ENCODE results near the gene HSPA6. TPM values are rescaled to one million over a fixed set of nuclear protein-coding genes. Genes with fewer than 3 reads are reported as not detected.
"Not testable (repeated sequence)": the region's sequence is repeated elsewhere in the genome, so short reads cannot be mapped to it uniquely, and the experiment has no call there.

HSPA6 gene
- total and polyA plus RNA-seq, 4 donors: 0.44 to 3.1 (median 1.5) TPM

DNA sequence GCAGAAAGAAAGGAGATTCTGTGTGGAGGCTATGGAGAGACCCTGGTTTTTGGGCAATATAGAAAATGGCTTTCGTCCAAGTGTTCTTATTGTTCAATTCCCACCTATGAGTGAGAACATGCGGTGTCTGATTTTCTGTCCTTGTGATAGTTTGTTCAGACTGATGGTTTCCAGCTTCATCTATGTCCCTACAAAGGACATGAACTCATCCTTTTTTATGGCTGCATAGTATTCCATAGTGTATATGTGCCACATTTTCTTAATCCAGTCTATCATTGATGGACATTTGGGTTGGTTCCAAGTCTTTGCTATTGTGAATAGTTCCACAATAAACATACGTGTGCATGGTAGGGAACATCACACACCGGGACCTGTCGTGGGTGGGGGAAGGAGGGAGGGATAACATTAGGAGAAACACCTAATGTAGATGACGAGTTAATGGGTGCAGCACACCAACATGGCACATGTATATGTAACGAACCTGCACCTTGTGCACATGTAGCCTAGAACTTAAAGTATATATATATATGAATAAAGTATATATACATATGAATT lies 14.7 kb downstream of the HSPA6 start:
- not testable (repeated sequence) for DNase-seq (ENCODE audit: low spot score); H3K4me3 ChIP-seq (ENCODE audit: low read depth in 1 of 3, low read length in 3 of 3); H3K27ac ChIP-seq (ENCODE audit: low read depth in 1 of 2, low read length in 2 of 2); H3K27me3 ChIP-seq (ENCODE audit: control insufficient read depth in 4 of 4, insufficient read depth in 4 of 4, low read length in 3 of 4); H3K4me1 ChIP-seq (ENCODE audit: control insufficient read depth in 4 of 4, insufficient read depth in 4 of 4, low read length in 3 of 4); H3K9me3 ChIP-seq (ENCODE audit: control insufficient read depth in 4 of 4, low read length in 3 of 4); H3K9ac ChIP-seq (ENCODE audit: low read depth in 1 of 2, low read length in 2 of 2); H3K36me3 ChIP-seq (ENCODE audit: control insufficient read depth in 4 of 4, insufficient read depth in 3 of 4, low read depth in 1 of 4, low read length in 3 of 4)
- 91% methylated on average over 7 of the region's 7 CpGs for WGBS

DNA sequence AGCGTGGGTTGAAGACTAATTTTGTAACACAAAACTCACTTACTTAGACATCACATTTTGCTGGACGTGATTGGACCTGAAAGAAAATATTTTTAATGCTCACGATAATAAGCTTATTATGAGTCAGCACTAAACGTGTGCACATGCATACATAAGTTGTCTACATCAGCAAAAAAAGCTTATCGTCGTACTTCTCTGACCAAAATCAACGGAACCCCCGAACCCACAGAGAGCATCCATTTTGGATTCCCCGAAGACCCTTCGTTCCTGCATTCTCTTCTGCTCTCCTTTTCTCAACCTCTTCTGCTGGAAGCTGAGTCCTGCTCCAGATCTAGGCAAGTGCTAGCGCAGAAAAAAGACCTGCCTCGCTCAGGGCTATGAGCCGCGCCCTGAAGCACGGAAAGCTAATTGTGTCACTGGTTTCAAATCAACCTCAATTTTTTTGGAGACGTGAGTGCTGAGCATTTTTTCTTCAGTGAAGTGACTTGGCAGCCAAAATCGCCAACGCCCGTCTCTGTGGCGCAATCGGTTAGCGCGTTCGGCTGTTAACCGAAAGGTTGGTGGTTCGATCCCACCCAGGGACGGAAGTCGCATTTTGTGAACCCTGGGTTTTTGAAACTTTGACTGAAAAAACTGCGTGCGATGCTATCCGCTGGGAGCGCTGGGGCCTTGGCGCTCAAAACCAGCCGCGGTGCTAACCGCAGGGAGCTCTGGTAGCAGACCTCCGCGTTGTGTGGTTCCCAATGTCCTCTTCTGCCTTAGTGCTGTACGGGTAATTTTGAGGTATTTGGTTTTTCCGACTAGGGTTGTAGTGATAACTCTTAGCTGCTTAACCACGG lies 15.6 kb downstream of the HSPA6 start:
- H3K27ac ChIP-seq (ENCODE audit: low read depth in 1 of 2, low read length in 2 of 2): peak overlapping the region; percentile 37 to 46
- not testable (repeated sequence) for H3K4me1 ChIP-seq (ENCODE audit: control insufficient read depth in 4 of 4, insufficient read depth in 4 of 4, low read length in 3 of 4); H3K27me3 ChIP-seq (ENCODE audit: control insufficient read depth in 4 of 4, insufficient read depth in 4 of 4, low read length in 3 of 4); H3K9me3 ChIP-seq (ENCODE audit: control insufficient read depth in 4 of 4, low read length in 3 of 4); H3K36me3 ChIP-seq (ENCODE audit: control insufficient read depth in 4 of 4, insufficient read depth in 3 of 4, low read depth in 1 of 4, low read length in 3 of 4)
- 7% methylated on average over 41 of the region's 41 CpGs for WGBS
- H3K9ac ChIP-seq (ENCODE audit: low read depth in 1 of 2, low read length in 2 of 2): peak overlapping the region in 1 of 2 donors; percentile 53
- peak; percentile 93 for DNase-seq (ENCODE audit: low spot score)
- peak overlapping the region in 2 of 3 donors; percentile 29 to 37 for H3K4me3 ChIP-seq (ENCODE audit: low read depth in 1 of 3, low read length in 3 of 3)
- TF ChIP-seq RXRA (IDR thresholded peaks at IDR 0.05) (peak in 1 of 2 donors; percentile 48), YY1 (IDR thresholded peaks at IDR 0.05) (peak; percentile 46), GABPA (IDR thresholded peaks at IDR 0.05 in 1 of 2, conservative IDR thresholded peaks at IDR 0.05 in 1 of 2) (peak in 1 of 2 donors; percentile 72), HNF4A (conservative IDR thresholded peaks at IDR 0.05) (peak; percentile 20 to 25), SP1 (IDR thresholded peaks at IDR 0.05) (peak; percentile 20), RAD21 (IDR thresholded peaks at IDR 0.05) (peak; percentile 6 to 30)
- TF ChIP-seq, protein P1, sequence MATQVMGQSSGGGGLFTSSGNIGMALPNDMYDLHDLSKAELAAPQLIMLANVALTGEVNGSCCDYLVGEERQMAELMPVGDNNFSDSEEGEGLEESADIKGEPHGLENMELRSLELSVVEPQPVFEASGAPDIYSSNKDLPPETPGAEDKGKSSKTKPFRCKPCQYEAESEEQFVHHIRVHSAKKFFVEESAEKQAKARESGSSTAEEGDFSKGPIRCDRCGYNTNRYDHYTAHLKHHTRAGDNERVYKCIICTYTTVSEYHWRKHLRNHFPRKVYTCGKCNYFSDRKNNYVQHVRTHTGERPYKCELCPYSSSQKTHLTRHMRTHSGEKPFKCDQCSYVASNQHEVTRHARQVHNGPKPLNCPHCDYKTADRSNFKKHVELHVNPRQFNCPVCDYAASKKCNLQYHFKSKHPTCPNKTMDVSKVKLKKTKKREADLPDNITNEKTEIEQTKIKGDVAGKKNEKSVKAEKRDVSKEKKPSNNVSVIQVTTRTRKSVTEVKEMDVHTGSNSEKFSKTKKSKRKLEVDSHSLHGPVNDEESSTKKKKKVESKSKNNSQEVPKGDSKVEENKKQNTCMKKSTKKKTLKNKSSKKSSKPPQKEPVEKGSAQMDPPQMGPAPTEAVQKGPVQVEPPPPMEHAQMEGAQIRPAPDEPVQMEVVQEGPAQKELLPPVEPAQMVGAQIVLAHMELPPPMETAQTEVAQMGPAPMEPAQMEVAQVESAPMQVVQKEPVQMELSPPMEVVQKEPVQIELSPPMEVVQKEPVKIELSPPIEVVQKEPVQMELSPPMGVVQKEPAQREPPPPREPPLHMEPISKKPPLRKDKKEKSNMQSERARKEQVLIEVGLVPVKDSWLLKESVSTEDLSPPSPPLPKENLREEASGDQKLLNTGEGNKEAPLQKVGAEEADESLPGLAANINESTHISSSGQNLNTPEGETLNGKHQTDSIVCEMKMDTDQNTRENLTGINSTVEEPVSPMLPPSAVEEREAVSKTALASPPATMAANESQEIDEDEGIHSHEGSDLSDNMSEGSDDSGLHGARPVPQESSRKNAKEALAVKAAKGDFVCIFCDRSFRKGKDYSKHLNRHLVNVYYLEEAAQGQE (IDR thresholded peaks at IDR 0.05): peak; percentile 36
- TF ChIP-seq, protein P2, sequence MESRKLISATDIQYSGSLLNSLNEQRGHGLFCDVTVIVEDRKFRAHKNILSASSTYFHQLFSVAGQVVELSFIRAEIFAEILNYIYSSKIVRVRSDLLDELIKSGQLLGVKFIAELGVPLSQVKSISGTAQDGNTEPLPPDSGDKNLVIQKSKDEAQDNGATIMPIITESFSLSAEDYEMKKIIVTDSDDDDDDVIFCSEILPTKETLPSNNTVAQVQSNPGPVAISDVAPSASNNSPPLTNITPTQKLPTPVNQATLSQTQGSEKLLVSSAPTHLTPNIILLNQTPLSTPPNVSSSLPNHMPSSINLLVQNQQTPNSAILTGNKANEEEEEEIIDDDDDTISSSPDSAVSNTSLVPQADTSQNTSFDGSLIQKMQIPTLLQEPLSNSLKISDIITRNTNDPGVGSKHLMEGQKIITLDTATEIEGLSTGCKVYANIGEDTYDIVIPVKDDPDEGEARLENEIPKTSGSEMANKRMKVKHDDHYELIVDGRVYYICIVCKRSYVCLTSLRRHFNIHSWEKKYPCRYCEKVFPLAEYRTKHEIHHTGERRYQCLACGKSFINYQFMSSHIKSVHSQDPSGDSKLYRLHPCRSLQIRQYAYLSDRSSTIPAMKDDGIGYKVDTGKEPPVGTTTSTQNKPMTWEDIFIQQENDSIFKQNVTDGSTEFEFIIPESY (IDR thresholded peaks at IDR 0.05): peak; percentile 46
- TF ChIP-seq, protein P3, sequence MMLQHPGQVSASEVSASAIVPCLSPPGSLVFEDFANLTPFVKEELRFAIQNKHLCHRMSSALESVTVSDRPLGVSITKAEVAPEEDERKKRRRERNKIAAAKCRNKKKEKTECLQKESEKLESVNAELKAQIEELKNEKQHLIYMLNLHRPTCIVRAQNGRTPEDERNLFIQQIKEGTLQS (IDR thresholded peaks at IDR 0.05): peak; percentile 96
- TF ChIP-seq, protein P4, sequence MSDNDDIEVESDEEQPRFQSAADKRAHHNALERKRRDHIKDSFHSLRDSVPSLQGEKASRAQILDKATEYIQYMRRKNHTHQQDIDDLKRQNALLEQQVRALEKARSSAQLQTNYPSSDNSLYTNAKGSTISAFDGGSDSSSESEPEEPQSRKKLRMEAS (IDR thresholded peaks at IDR 0.05): peak; percentile 81

DNA sequence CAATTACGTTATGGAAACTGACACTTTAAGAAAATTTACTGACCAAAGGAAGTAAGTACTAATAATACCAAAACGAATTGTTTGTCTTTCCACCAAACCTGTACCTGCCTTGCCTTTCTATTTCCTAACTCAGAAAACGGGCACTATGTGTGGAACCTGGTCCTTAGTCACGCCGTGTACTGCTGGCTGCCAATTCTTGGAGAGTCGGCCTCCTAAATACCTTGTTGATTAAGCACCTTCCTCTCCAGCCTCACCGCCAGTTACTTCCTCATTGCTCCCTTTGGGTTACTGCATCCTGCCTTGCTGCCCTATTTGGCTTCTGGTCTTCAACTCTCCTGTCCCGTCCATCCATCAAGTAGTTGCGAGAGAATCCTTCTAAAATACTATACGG lies 16.2 kb downstream of the HSPA6 start:
- H3K27me3 ChIP-seq (ENCODE audit: control insufficient read depth in 4 of 4, insufficient read depth in 4 of 4, low read length in 3 of 4); H3K4me3 ChIP-seq (ENCODE audit: low read depth in 1 of 3, low read length in 3 of 3); H3K4me1 ChIP-seq (ENCODE audit: control insufficient read depth in 4 of 4, insufficient read depth in 4 of 4, low read length in 3 of 4); H3K9me3 ChIP-seq (ENCODE audit: control insufficient read depth in 4 of 4, low read length in 3 of 4); H3K9ac ChIP-seq (ENCODE audit: low read depth in 1 of 2, low read length in 2 of 2); H3K36me3 ChIP-seq (ENCODE audit: control insufficient read depth in 4 of 4, insufficient read depth in 3 of 4, low read depth in 1 of 4, low read length in 3 of 4); DNase-seq (ENCODE audit: low spot score): not testable (repeated sequence)
- H3K27ac ChIP-seq (ENCODE audit: low read depth in 1 of 2, low read length in 2 of 2): peak overlapping the region in 1 of 2 donors; percentile 46
- 67% methylated on average over 10 of the region's 10 CpGs for WGBS

DNA sequence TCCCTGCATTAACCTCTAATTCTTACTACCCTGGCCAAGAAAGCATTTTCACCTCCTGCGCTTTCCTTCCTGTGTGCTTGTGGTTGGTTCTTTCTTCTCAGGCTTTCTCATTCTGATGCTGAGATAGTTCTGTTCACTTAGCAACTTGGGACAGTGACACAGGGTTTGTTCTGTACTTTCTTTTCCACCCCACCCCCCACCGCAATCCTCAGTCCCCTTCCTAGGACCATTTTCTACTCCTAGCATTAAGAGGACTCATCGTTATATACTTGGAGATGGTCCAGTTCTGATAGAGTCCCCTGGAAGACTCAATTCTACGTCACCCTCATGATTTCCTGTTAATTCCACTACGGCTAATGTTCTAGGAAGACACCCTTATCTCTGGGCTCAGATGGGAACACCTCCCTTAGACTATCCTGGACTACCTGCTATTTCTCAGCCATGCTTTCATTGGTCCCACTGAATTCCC lies 17.8 kb downstream of the HSPA6 start:
- H3K4me1 ChIP-seq (ENCODE audit: control insufficient read depth in 4 of 4, insufficient read depth in 4 of 4, low read length in 3 of 4); DNase-seq (ENCODE audit: low spot score); H3K27me3 ChIP-seq (ENCODE audit: control insufficient read depth in 4 of 4, insufficient read depth in 4 of 4, low read length in 3 of 4); H3K27ac ChIP-seq (ENCODE audit: low read depth in 1 of 2, low read length in 2 of 2); H3K36me3 ChIP-seq (ENCODE audit: control insufficient read depth in 4 of 4, insufficient read depth in 3 of 4, low read depth in 1 of 4, low read length in 3 of 4); H3K9ac ChIP-seq (ENCODE audit: low read depth in 1 of 2, low read length in 2 of 2); H3K4me3 ChIP-seq (ENCODE audit: low read depth in 1 of 3, low read length in 3 of 3); H3K9me3 ChIP-seq (ENCODE audit: control insufficient read depth in 4 of 4, low read length in 3 of 4): not testable (repeated sequence)
- WGBS: 72% methylated on average over 5 of the region's 5 CpGs

DNA sequence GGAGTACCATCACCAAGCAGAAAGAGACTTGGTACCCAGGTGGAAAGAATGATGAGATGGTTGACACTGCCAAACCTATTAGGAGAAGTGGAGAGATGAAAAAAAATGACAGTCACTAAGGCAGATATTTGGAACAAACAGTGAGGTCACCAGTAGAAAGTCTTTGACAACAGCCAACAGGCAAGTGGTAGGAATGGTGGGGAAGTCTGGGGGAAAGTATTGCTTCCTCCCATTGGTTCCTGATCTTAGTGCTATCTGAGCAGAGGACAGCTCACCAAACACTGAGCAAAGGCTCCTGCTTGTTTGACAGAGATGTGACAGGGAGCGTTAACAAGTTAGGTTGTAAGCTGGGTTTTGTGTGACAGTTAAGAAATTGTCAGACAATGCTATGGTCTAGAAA lies 18.8 kb downstream of the HSPA6 start:
- 78% methylated on average over 1 of the region's 1 CpG for WGBS
- not testable (repeated sequence) for H3K9me3 ChIP-seq (ENCODE audit: control insufficient read depth in 4 of 4, low read length in 3 of 4); H3K27me3 ChIP-seq (ENCODE audit: control insufficient read depth in 4 of 4, insufficient read depth in 4 of 4, low read length in 3 of 4); H3K4me3 ChIP-seq (ENCODE audit: low read depth in 1 of 3, low read length in 3 of 3); H3K9ac ChIP-seq (ENCODE audit: low read depth in 1 of 2, low read length in 2 of 2); H3K4me1 ChIP-seq (ENCODE audit: control insufficient read depth in 4 of 4, insufficient read depth in 4 of 4, low read length in 3 of 4); H3K27ac ChIP-seq (ENCODE audit: low read depth in 1 of 2, low read length in 2 of 2); DNase-seq (ENCODE audit: low spot score); H3K36me3 ChIP-seq (ENCODE audit: control insufficient read depth in 4 of 4, insufficient read depth in 3 of 4, low read depth in 1 of 4, low read length in 3 of 4)

All from liver (tissue), 9 donors.